ENCODE data around the gene ZFP36.

- TF ChIP-seq POLR2A (IDR thresholded peaks at IDR 0.05) = no peak
- no peak for TF ChIP-seq CTCF (IDR thresholded peaks at IDR 0.05)
Observed at GRCh38 chr19:39382991-39383828, 23.4 kb upstream of the ZFP36 start.
